MM.1S (cell line): ENCODE data around the gene TMEM169.
A peak's percentile ranks its signal among the peaks of the same experiment; 100 is the strongest.

Experiments
- CTCF ChIP-seq: fragments of 300-600 bp; sonication (generic); IDR thresholded peaks from 2 replicates; pipeline ENCODE4 v1.5.1; 2016; ENCODE audit warnings: antibody characterized with exemption, low read length, mixed read lengths
- EZH2phosphoT487 ChIP-seq: fragments of 300-600 bp; sonication (generic); IDR thresholded peaks from 2 replicates; pipeline ENCODE4 v1.6.1; 2018; ENCODE audit warnings: antibody characterized with exemption, low read length

DNA sequence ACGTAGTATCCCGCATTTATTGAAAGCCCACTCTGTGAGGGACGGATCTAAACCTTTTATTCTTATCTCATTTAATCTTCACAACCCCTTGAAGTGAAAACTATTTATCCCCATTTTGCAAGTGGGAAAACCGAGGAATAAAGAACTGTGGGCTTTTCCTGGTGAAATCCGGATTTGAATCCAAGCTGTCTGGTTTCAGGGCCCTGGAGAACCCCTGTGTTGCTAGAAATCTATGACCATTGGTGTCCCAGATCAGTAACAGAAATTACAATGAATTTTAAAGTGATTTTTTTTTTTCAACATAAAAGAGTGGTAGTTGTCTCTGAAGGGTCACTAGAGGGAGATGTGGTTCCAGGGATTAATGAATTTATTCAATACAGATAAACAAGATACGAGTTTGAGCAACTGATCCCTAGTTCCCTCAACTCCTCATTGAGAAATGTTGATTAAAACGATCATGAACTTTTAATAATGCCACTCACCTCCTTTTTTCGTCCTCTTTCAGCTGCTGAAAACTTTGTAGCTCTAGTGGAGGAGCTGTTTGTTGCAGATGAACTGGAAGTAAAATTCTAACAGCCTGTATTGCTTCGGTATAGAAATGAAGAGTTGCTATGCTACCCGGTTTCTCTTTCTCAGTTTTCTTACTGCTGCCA, 28.4 kb downstream of the TMEM169 start:
- TF ChIP-seq CTCF (peak; percentile 69), EZH2phosphoT487 (no peak)
